Testis (tissue), 3 donors: ENCODE data around the gene SMOC2. TPM values are rescaled to one million over a fixed set of nuclear protein-coding genes. Genes with fewer than 3 reads are reported as not detected.
A peak's percentile ranks its signal among the peaks of the same experiment; 100 is the strongest.

ENCODE experiments used
- DNase-seq: peaks from one replicate; pipeline ENCODE4 v3.0.0-alpha.2; 2019
- H3K27ac ChIP-seq, 2 donors: fragments of 200-600 bp; sonication (generic); one replicate each; pipeline ENCODE4 v1.5.1; 2019
- H3K27me3 ChIP-seq: fragments of 200-600 bp; sonication (generic); one replicate; pipeline ENCODE4 v1.5.1; 2019
- H3K36me3 ChIP-seq: fragments of 200-600 bp; sonication (generic); one replicate; pipeline ENCODE4 v1.5.1; 2017; ENCODE audit warnings: low read depth; ENCODE audit errors: missing control alignments
- H3K4me1 ChIP-seq: fragments of 200-600 bp; sonication (generic); one replicate; pipeline ENCODE4 v1.5.1; 2019
- H3K4me3 ChIP-seq, 2 donors: fragments of 200-600 bp; sonication (generic); one replicate each; pipeline ENCODE4 v1.5.1; 2017 to 2019
- H3K9me3 ChIP-seq: fragments of 200-600 bp; sonication (generic); one replicate; pipeline ENCODE4 v1.5.1; 2017
- CTCF ChIP-seq, 3 experiments: fragments of 450-650 bp in 2 of 3; fragments of 200-600 bp in 1 of 3; sonication (generic) in 1 of 3; IDR thresholded peaks; one replicate each; pipeline ENCODE4 v1.5.1; 2016 to 2019; ENCODE audit warnings: antibody characterized with exemption in 3 of 3, mild to moderate bottlenecking in 2 of 3, moderate library complexity in 1 of 3
- POLR2A ChIP-seq: fragments of 450-650 bp; IDR thresholded peaks from one replicate; pipeline ENCODE4 v1.6.1; 2017; ENCODE audit warnings: antibody characterized with exemption, mild to moderate bottlenecking, moderate library complexity
- WGBS, 2 donors: methylation state at CpG; one replicate each; pipeline ENCODE4 v1.1.5; 2018; 5-methylcytosine and 5-hydroxymethylcytosine counted together
- intact Hi-C: fragments of 100-400 bp; cut with DNase I; formaldehyde crosslinking; loops from one replicate; pipeline ENCODE4 v1.15.1; 2023; ENCODE audit warnings: low total_unique reads
- polyA plus RNA-seq: library from polyadenylated mRNA; stranded (reverse); fragments of 350-450 nt; fragmentation: Illumina TruSeq; extraction: RNeasy Lipid Tissue Mini Kit (QIAGEN cat#74804); gene quantifications from one replicate; pipeline ENCODE4 v1.2.3, GENCODE V29; 2014; ENCODE audit warnings: low read depth, low replicate concordance; ENCODE audit not compliant: insufficient read depth
- total RNA-seq, 2 donors: library from RNA; depleted of rRNA; stranded (reverse); fragments of >200 nt; gene quantifications; one replicate each; pipeline ENCODE4 v1.2.3, GENCODE V29; 2016

The SMOC2 gene
- total and polyA plus RNA-seq, 3 donors from 2014 or later: 78.4 to 140 (median 110) TPM

- Histone ChIP-seq H3K27ac (no peak overlapping the region), H3K4me3 (no peak overlapping the region), H3K27me3 (no peaks in the 10 kb centered on the region), H3K36me3 (no peaks in the 10 kb centered on the region), H3K4me1 (peaks cover 33% of the 10 kb centered on the region), H3K9me3 (no peaks in the 10 kb centered on the region)
- WGBS, 2 donors: 91 to 92% methylated on average over 12 of the region's 12 CpGs
- no peak for DNase-seq
- intact Hi-C loops: no loop called here
- TF ChIP-seq POLR2A (no peak), CTCF (IDR thresholded peaks at IDR 0.05) (no peak)
Observed at GRCh38 chr6:168581236-168581635, 140.3 kb downstream of the SMOC2 start.

- TF ChIP-seq POLR2A (no peak), CTCF (IDR thresholded peaks at IDR 0.05) (no peak)
- Histone ChIP-seq H3K4me1 (peaks cover 33% of the 10 kb centered on the region), H3K4me3 (no peak overlapping the region), H3K27ac (peak overlapping the region; percentile 56 to 67), H3K27me3 (no peaks in the 10 kb centered on the region), H3K36me3 (no peaks in the 10 kb centered on the region), H3K9me3 (no peaks in the 10 kb centered on the region)
- DNase-seq: no peak
- 86 to 94% methylated on average over 9 of the region's 9 CpGs for WGBS, 2 donors
- intact Hi-C loops: no loop called here
Observed at GRCh38 chr6:168581706-168582105, 140.7 kb downstream of the SMOC2 start.

GRCh38 chr6:168582571-168582981, 141.6 kb downstream of the SMOC2 start:
- H3K27me3 ChIP-seq: no peaks in the 10 kb centered on the region
- 81 to 85% methylated on average over 21 of the region's 21 CpGs for WGBS, 2 donors
- no peak for DNase-seq
- intact Hi-C loops: no loop called here
- no peaks in the 10 kb centered on the region for H3K36me3 ChIP-seq
- no peak overlapping the region for H3K4me3 ChIP-seq
- H3K9me3 ChIP-seq: no peaks in the 10 kb centered on the region
- peaks cover 33% of the 10 kb centered on the region for H3K4me1 ChIP-seq
- TF ChIP-seq POLR2A: no peak
- no peak for TF ChIP-seq CTCF (IDR thresholded peaks at IDR 0.05)
- peak overlapping the region; percentile 56 to 67 for H3K27ac ChIP-seq

- peaks cover 29% of the 10 kb centered on the region for H3K4me1 ChIP-seq
- 84 to 92% methylated on average over 6 of the region's 6 CpGs for WGBS, 2 donors
- intact Hi-C loops: no loop called here
Observed at GRCh38 chr6:168583126-168583525, 142.1 kb downstream of the SMOC2 start.

More at GRCh38 chr6:168583126-168583525, 142.1 kb downstream of the SMOC2 start:
- Histone ChIP-seq H3K27ac (peak overlapping the region; percentile 56 to 67), H3K9me3 (no peaks in the 10 kb centered on the region), H3K27me3 (no peaks in the 10 kb centered on the region), H3K36me3 (no peaks in the 10 kb centered on the region), H3K4me3 (no peak overlapping the region)
- TF ChIP-seq CTCF (IDR thresholded peaks at IDR 0.05) (no peak), POLR2A (no peak)
- DNase-seq: no peak
